Cardiac fibroblast (primary cell): Measurements from ENCODE around the gene SHE.

Experiments
- DNase-seq, 2 donors: peaks; one replicate each; pipeline versions ENCODE4 v3.0.0 to v3.0.0-alpha.2; 2010; ENCODE audit warnings: low read depth in 2 of 2
- H3K4me3 ChIP-seq, 2 donors: replicated peaks in 1 of 2; 1 replicate in 1 of 2; 2 replicates in 1 of 2; pipeline ENCODE4 v1.5.1; 2011; ENCODE audit warnings: low read depth in 2 of 2, low read length in 2 of 2, mild to moderate bottlenecking in 2 of 2, moderate library complexity in 1 of 2
- TF ChIP-seq, protein P1 (sequence below): IDR thresholded peaks from one replicate; pipeline ENCODE4 v1.5.1; 2011; ENCODE audit warnings: low read depth, mild to moderate bottlenecking, low read length, inconsistent platforms

Gene SHE

DNA sequence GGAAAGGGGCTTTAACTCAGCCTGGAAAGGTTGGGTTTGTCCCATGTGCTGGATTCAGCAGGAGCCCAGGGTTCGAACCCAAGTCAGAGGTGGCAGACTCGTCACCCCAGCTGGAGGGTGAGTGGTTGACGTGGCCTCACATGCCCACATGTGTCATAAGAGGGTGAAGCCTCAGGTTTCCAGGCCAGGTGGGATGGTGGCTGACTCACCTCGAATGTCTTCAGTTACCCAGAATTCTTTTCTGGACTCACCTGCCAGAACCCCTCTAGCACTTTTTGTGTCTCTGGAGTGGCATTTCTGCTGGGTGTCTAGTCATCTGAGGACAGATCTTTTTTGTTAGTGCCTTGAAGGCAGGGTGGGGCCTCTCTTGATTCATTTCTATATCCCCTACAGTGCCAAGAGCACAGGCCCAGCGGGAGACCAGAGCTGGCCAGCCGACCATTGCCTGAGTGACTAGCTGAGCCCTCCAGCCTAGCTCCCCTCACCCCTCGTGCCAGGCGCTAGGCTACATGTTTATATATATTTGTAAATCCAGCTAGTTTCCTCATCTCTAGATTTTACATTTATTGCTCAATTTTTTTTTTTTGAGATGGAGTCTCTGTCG, 68.9 kb downstream of the SHE start:
- H3K4me3 ChIP-seq, result no peak overlapping the region
- no peak for DNase-seq
- TF ChIP-seq, protein P1, sequence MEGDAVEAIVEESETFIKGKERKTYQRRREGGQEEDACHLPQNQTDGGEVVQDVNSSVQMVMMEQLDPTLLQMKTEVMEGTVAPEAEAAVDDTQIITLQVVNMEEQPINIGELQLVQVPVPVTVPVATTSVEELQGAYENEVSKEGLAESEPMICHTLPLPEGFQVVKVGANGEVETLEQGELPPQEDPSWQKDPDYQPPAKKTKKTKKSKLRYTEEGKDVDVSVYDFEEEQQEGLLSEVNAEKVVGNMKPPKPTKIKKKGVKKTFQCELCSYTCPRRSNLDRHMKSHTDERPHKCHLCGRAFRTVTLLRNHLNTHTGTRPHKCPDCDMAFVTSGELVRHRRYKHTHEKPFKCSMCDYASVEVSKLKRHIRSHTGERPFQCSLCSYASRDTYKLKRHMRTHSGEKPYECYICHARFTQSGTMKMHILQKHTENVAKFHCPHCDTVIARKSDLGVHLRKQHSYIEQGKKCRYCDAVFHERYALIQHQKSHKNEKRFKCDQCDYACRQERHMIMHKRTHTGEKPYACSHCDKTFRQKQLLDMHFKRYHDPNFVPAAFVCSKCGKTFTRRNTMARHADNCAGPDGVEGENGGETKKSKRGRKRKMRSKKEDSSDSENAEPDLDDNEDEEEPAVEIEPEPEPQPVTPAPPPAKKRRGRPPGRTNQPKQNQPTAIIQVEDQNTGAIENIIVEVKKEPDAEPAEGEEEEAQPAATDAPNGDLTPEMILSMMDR, result no peak

DNA sequence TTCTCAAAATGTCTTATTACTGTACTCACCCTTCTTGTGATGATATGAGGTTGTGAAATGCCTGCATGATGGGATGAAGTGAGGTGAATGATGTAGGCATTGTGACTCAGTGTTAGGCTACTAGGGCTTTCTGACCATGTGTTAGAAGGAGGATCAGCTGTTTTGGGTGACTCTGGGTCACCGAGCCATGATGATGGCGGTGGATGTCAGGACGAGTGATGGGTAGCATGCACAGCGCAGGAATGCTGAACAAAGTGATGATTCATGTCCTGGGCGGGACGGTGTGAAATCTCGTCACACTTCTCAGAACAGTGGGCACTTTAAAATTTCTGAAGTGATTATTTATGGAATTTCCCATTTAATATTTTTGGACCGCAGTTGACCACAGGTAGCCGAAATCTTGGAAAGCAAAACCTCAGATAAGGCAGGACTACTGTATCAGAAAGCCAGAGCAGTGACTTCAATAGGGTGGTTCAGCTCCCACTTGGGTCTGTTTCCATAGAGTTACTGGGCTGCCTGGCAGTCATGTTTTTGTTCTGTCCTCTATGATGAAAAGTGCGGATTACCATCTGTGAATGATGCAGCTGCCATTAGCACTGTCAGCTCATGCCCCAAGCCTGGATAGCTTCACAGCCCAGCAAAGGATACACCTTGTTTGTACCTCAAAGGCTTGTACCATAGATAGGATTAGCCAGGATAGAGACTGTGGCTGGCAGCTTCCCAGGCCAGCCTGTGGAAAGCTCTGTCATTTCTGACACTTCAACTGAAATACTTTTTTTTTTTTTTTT, 70.4 kb downstream of the SHE start:
- TF ChIP-seq, protein P1, result no peak
- H3K4me3 ChIP-seq, result no peak overlapping the region
- DNase-seq, result peak; percentile 95 to 99

DNA sequence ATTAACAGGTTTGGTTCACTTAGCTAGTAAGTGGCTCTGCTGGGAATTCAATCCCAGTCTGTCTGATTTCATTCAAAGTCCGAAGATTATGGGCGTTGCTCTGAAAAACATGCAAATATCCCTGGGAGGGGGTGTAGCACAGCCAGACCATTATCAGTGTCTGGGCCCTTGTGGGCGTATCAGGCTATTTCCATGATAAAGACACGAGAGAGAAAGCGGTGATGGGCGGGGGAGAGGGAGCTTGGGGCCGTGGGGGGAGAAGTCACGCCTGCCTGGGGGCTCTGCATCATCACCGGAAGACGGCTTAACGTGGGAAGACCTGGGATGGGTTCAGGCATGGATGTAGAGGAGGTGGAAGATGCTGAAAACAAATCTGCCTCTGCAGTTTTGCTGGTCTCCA, 71.3 kb downstream of the SHE start:
- peak; percentile 18 to 57 for DNase-seq
- TF ChIP-seq, protein P1, result no peak
- no peak overlapping the region for H3K4me3 ChIP-seq

DNA sequence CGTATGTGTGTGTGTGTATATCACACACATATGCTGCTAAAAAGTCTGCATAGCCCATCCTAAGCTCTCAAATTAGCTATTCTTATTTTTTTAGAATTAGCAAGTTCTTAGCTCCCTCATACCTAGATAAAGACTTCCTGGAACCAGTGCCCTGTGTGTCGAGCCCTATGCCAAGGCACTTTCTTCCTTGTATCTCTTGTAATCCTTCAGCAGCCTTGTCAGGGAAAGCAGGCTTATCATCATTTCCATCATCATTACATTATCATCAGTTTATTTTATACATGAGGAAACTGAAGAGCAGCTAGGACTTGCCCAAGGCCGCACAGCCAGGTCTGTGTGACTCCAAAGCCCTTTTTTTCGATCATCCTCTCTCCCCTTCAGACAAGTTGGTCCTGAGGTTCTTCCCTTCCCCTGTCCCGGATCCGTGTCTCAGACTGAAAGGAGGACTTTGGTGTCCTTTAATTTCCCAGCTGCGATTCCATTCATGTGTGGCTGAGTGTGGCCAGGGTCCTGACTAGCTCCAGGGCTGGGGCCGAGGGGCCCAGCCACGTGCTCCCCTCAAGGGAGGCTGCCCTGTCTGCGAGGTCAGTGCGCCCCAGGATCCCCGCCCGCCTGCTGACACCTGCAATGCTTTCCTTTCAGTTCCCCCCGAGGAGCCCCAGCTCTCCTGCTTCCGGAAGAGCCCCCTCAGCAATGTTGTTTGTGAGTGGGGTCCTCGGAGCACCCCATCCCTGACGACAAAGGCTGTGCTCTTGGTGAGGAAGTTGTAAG, 72.2 kb downstream of the SHE start:
- DNase-seq, result no peak
- TF ChIP-seq, protein P1, result no peak
- no peak overlapping the region for H3K4me3 ChIP-seq
